Right lung (tissue), 5 donors: Measurements from ENCODE around the gene DIS3L. TPM values are rescaled to one million over a fixed set of nuclear protein-coding genes. Genes with fewer than 3 reads are reported as not detected.
"Not testable (repeated sequence)": the region's sequence is repeated elsewhere in the genome, so short reads cannot be mapped to it uniquely, and the experiment has no call there.

Source experiments
- DNase-seq, 2 donors: peaks; one replicate each; pipeline ENCODE4 v3.0.0-alpha.2; 2013
- polyA plus RNA-seq, 5 donors: library from polyadenylated mRNA; unstranded; fragments of 120-200 nt; gene quantifications; one replicate each; pipeline versions ENCODE4 v1.2.1 to v1.2.3, GENCODE V29; 2013; ENCODE audit warnings: inconsistent platforms in 1 of 5, low replicate concordance in 1 of 5; ENCODE audit not compliant: insufficient read length in 5 of 5, insufficient read depth in 1 of 5

Gene DIS3L
- polyA plus RNA-seq, 5 donors, result 40.8 to 51.3 (median 47.8) TPM

GRCh38 chr15:66275352-66275751, 18.0 kb upstream of the DIS3L start:
- no peak for DNase-seq

- DNase-seq, result no peak
Measured at GRCh38 chr15:66276546-66276945, 16.8 kb upstream of the DIS3L start.

GRCh38 chr15:66278056-66278455, 15.3 kb upstream of the DIS3L start:
- DNase-seq, result no peak

- DNase-seq, result no peak
Measured at GRCh38 chr15:66278671-66279070, 14.7 kb upstream of the DIS3L start.

GRCh38 chr15:66284271-66284670, 9.1 kb upstream of the DIS3L start:
- no peak for DNase-seq

GRCh38 chr15:66285533-66286280, 7.7 kb upstream of the DIS3L start:
- DNase-seq, result no peak

GRCh38 chr15:66287461-66288057, 5.8 kb upstream of the DIS3L start:
- no peak for DNase-seq

GRCh38 chr15:66288093-66288492, 5.3 kb upstream of the DIS3L start:
- no peak for DNase-seq

GRCh38 chr15:66288551-66289185, 4.7 kb upstream of the DIS3L start:
- DNase-seq, result peak; percentile 60 to 61

- DNase-seq, result no peak
Measured at GRCh38 chr15:66290007-66290406, 3.4 kb upstream of the DIS3L start.

GRCh38 chr15:66290518-66290917, 2.9 kb upstream of the DIS3L start:
- no peak for DNase-seq

GRCh38 chr15:66291816-66292570, 1.4 kb upstream of the DIS3L start:
- DNase-seq, result no peak

GRCh38 chr15:66292571-66293418, 573 bp upstream of the DIS3L start:
- DNase-seq, result no peak

GRCh38 chr15:66294157-66294931, 976 bp downstream of the DIS3L start:
- no peak for DNase-seq

- no peak for DNase-seq
Measured at GRCh38 chr15:66294932-66295235, 1.5 kb downstream of the DIS3L start.

GRCh38 chr15:66296186-66296585, 2.8 kb downstream of the DIS3L start:
- DNase-seq, result peak in 1 of 2 donors; percentile 16

- peak; percentile 65 to 70 for DNase-seq
Measured at GRCh38 chr15:66298803-66299251, 5.5 kb downstream of the DIS3L start.

GRCh38 chr15:66302489-66303278, 9.3 kb downstream of the DIS3L start:
- no peak for DNase-seq

- DNase-seq, result not testable (repeated sequence)
Measured at GRCh38 chr15:66304425-66304824, 11.1 kb downstream of the DIS3L start.

- DNase-seq, result no peak
Measured at GRCh38 chr15:66306381-66306780, 13.0 kb downstream of the DIS3L start.
